Measurements from ENCODE around the gene CCDC57.

DNA sequence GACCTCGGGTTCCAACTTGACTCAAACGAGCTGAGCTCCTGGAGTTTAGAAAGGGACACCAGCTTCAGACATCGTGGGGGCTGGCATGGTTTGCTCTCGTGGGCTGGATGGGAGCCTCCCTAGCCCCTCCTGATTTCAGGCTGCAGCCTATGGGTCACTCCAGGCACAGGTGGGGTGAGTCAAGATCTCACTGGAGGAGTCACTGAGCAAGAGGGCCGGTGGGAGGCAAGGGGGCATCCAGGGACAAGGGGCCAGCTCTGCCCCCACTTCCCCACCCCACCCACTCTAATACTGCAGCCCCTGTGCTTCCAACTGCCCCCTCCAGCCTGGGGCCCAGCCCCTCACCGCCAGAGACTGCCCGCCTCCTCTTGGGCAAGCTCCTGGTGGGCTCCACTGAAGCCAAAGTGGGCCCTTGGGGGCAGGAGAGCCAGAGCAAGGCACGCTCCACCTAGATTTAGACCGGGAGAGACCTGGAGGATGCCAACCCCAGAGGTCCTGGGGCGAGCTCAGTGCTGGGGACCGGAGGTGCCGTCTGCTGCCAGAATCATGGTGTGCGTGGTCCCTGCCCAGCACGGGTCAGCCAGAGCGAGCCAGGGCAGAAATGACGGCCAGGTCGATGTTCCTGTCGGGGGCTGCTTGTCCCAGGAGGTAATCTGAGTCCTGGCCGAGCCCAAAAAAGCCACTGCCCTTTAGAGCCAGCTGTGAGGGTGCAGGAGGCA lies 22.6 kb upstream of the CCDC57 start:
- no peak for TF ChIP-seq POLR2A (IDR thresholded peaks at IDR 0.05)
- TF ChIP-seq, protein P1, sequence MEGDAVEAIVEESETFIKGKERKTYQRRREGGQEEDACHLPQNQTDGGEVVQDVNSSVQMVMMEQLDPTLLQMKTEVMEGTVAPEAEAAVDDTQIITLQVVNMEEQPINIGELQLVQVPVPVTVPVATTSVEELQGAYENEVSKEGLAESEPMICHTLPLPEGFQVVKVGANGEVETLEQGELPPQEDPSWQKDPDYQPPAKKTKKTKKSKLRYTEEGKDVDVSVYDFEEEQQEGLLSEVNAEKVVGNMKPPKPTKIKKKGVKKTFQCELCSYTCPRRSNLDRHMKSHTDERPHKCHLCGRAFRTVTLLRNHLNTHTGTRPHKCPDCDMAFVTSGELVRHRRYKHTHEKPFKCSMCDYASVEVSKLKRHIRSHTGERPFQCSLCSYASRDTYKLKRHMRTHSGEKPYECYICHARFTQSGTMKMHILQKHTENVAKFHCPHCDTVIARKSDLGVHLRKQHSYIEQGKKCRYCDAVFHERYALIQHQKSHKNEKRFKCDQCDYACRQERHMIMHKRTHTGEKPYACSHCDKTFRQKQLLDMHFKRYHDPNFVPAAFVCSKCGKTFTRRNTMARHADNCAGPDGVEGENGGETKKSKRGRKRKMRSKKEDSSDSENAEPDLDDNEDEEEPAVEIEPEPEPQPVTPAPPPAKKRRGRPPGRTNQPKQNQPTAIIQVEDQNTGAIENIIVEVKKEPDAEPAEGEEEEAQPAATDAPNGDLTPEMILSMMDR (IDR thresholded peaks at IDR 0.05) = no peak

Data from thyroid gland (tissue), 4 donors.